Right atrium auricular region (tissue), 2 donors: ENCODE measurements around the gene TENM4. TPM values are rescaled to one million over a fixed set of nuclear protein-coding genes. Genes with fewer than 3 reads are reported as not detected.

ENCODE experiments used
- DNase-seq: peaks from one replicate; pipeline ENCODE4 v3.0.0-alpha.2; 2019; ENCODE audit warnings: low spot score
- H3K27ac ChIP-seq, 2 donors: fragments of 200-600 bp; sonication (generic); 1 replicate in 1 of 2; 2 replicates in 1 of 2; pipeline ENCODE4 v1.5.1; 2016 to 2019
- H3K27me3 ChIP-seq, 2 donors: fragments of 200-600 bp; sonication (generic); one replicate each; pipeline versions ENCODE4 v1.5.1 to v1.6.0; 2017 to 2019
- H3K36me3 ChIP-seq: fragments of 200-600 bp; sonication (generic); one replicate; pipeline ENCODE4 v1.5.1; 2016
- H3K4me1 ChIP-seq, 2 donors: fragments of 200-600 bp; sonication (generic); one replicate each; pipeline versions ENCODE4 v1.5.1 to v1.6.0; 2017 to 2019
- H3K4me3 ChIP-seq, 2 donors: fragments of 200-600 bp; sonication (generic); 1 replicate in 1 of 2; 2 replicates in 1 of 2; pipeline ENCODE4 v1.5.1; 2017 to 2019; ENCODE audit warnings: mild to moderate bottlenecking in 1 of 2, moderate library complexity in 1 of 2
- H3K9me3 ChIP-seq, 2 donors: fragments of 200-600 bp; sonication (generic); one replicate each; pipeline ENCODE4 v1.5.1; 2019
- CTCF ChIP-seq, 2 donors: fragments of 200-600 bp; sonication (generic); IDR thresholded peaks; one replicate each; pipeline ENCODE4 v1.5.1; 2019; ENCODE audit warnings: antibody characterized with exemption in 2 of 2
- total RNA-seq, 2 donors: library from RNA; depleted of rRNA; stranded (reverse); fragments of >200 nt; gene quantifications; one replicate each; pipeline ENCODE4 v1.1.0, GENCODE V29; 2016

TENM4 gene
- total RNA-seq, 2 donors from 2014 or later, result 0.30 to 0.98 TPM

GRCh38 chr11:79208126-79208525 is 232.7 kb downstream of the TENM4 start:
- H3K4me3 ChIP-seq, result no peak overlapping the region
- no peak overlapping the region for H3K27ac ChIP-seq
- no peaks in the 10 kb centered on the region for H3K36me3 ChIP-seq
- H3K9me3 ChIP-seq, result no peaks in the 10 kb centered on the region
- H3K27me3 ChIP-seq, result no peaks in the 10 kb centered on the region
- DNase-seq, result no peak
- H3K4me1 ChIP-seq, result no peaks in the 10 kb centered on the region
- no peak for TF ChIP-seq CTCF (IDR thresholded peaks at IDR 0.05)

- Histone ChIP-seq H3K9me3 (no peaks in the 10 kb centered on the region), H3K27me3 (no peaks in the 10 kb centered on the region), H3K27ac (no peak overlapping the region), H3K36me3 (no peaks in the 10 kb centered on the region), H3K4me3 (no peak overlapping the region), H3K4me1 (no peaks in the 10 kb centered on the region)
- DNase-seq, result no peak
- TF ChIP-seq CTCF (IDR thresholded peaks at IDR 0.05), result no peak
Observed at GRCh38 chr11:79206951-79207350, 233.9 kb downstream of the TENM4 start.

- TF ChIP-seq CTCF (IDR thresholded peaks at IDR 0.05), result no peak
- no peak for DNase-seq
- Histone ChIP-seq H3K27ac (no peak overlapping the region), H3K9me3 (no peaks in the 10 kb centered on the region), H3K27me3 (no peaks in the 10 kb centered on the region), H3K4me1 (no peaks in the 10 kb centered on the region), H3K4me3 (no peak overlapping the region), H3K36me3 (no peaks in the 10 kb centered on the region)
Observed at GRCh38 chr11:79205786-79206185, 235.0 kb downstream of the TENM4 start.

DNA sequence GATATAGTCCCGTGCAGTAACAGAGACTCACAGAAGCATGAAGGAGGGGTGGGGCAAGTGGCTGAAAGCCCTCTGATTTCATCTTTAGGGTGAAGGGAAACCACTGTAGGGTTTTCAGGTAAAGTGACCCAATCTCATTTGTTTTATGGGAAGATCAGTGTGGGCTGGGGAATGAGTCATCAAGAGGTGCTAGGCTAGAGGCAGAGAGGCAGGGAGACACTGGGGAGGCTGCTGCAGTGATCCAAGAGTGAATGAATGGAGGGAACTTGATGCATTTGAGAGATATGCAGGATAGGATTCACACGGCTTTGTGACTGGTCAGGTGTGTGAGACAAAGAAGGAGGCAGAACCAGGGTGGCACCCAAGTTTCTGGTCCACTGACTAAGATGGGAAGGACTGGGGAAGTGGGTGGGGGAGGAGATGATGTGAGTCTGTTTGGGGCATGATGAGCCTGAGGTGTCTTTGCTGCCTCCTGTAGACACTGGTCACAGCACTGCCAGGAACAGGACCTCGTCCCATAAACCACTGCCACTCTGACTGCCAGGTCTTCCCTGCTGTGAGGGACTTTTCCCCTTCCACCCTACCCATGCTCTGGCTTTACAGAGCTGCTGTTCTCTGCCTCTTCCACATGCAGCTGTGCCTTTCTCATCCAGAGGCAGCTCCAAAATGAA is 239.0 kb downstream of the TENM4 start:
- no peaks in the 10 kb centered on the region for H3K9me3 ChIP-seq
- DNase-seq, result no peak
- no peaks in the 10 kb centered on the region for H3K36me3 ChIP-seq
- peaks cover 0 to 11% of the 10 kb centered on the region in 2 donors for H3K4me1 ChIP-seq
- H3K4me3 ChIP-seq, result no peak overlapping the region
- no peak overlapping the region for H3K27ac ChIP-seq
- H3K27me3 ChIP-seq, result no peaks in the 10 kb centered on the region
- no peak for TF ChIP-seq CTCF (IDR thresholded peaks at IDR 0.05)

GRCh38 chr11:79200398-79201070 is 240.3 kb downstream of the TENM4 start:
- Histone ChIP-seq H3K4me1 (peaks cover 0 to 11% of the 10 kb centered on the region in 2 donors), H3K4me3 (no peak overlapping the region), H3K27ac (no peak overlapping the region), H3K27me3 (no peaks in the 10 kb centered on the region), H3K36me3 (no peaks in the 10 kb centered on the region), H3K9me3 (no peaks in the 10 kb centered on the region)
- TF ChIP-seq CTCF (IDR thresholded peaks at IDR 0.05), result no peak
- no peak for DNase-seq
